NB4 (cell line): Measurements from ENCODE around the gene CLRN3.

ENCODE experiments used
- CTCF ChIP-seq: IDR thresholded peaks from one replicate; pipeline ENCODE4 v1.5.1; 2012; ENCODE audit warnings: low read depth, low read length
- MYC ChIP-seq: IDR thresholded peaks from 2 replicates; pipeline ENCODE4 v1.6.1; 2011; ENCODE audit warnings: low read depth, low read length
- POLR2A ChIP-seq: IDR thresholded peaks from 2 replicates; pipeline ENCODE4 v1.6.1; 2011; ENCODE audit warnings: mild to moderate bottlenecking; ENCODE audit not compliant: insufficient read length; ENCODE audit errors: extremely low read depth
- TF ChIP-seq, protein P1 (sequence below): IDR thresholded peaks from 2 replicates; pipeline ENCODE4 v1.6.1; 2011; ENCODE audit warnings: low read depth, low read length

DNA sequence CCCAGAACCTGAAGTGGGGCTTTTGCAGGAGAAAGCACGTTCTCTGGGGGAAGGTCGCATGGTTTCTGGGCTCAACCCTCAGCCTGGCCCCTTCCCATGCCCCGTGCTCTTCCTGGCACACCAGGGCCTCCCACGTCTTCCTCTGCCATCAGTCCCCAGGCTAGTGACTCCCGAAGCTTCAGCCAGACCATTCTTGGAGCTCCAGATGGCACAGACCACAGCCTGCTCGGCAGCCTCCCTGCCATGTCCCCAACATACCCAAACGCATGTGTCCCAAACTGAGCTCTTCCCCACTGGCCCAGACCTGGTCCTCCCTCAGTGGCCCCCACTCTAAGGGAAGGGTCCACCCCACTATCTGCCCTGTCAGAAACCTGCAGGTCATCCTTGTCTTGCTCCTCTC lies 47.0 kb downstream of the CLRN3 start:
- TF ChIP-seq CTCF (no peak), MYC (no peak), POLR2A (no peak)
- TF ChIP-seq, protein P1, sequence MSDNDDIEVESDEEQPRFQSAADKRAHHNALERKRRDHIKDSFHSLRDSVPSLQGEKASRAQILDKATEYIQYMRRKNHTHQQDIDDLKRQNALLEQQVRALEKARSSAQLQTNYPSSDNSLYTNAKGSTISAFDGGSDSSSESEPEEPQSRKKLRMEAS = no peak
